IPS DF 19.7 (cell line): ENCODE data around the gene OBP2A.
"Not testable (repeated sequence)": the region's sequence is repeated elsewhere in the genome, so short reads cannot be mapped to it uniquely, and the experiment has no call there.

ENCODE experiments used
- DNase-seq: peaks from one replicate; pipeline ENCODE4 v3.0.0-alpha.2; 2013; ENCODE audit warnings: low read depth, low spot score

OBP2A gene

GRCh38 chr9:135545646-135546176 lies at the start of gene OBP2A:
TSS of gene OBP2A (plus strand) at chr9:135546126. CDS start at chr9:135546181, 55 bp downstream.
- DNase-seq, result not testable (repeated sequence)

GRCh38 chr9:135498381-135499126 lies 47.4 kb upstream of the OBP2A start:
- no peak for DNase-seq

GRCh38 chr9:135499326-135500070 lies 46.4 kb upstream of the OBP2A start:
- no peak for DNase-seq

- DNase-seq, result no peak
Observed at GRCh38 chr9:135500071-135500524, 45.8 kb upstream of the OBP2A start.

- no peak for DNase-seq
Observed at GRCh38 chr9:135500525-135501260, 45.2 kb upstream of the OBP2A start, which contains the start of gene MRPS2. TSS of gene MRPS2 (plus strand) at chr9:135500682. CDS start at chr9:135500711, 29 bp downstream.

GRCh38 chr9:135501261-135502167 lies 44.4 kb upstream of the OBP2A start:
- DNase-seq, result no peak

GRCh38 chr9:135502168-135502872 lies 43.6 kb upstream of the OBP2A start:
- no peak for DNase-seq

GRCh38 chr9:135502873-135503321 lies 43.0 kb upstream of the OBP2A start:
- DNase-seq, result no peak

- no peak for DNase-seq
Observed at GRCh38 chr9:135503371-135504261, 42.3 kb upstream of the OBP2A start.

GRCh38 chr9:135504262-135505243 lies 41.4 kb upstream of the OBP2A start:
- no peak for DNase-seq

- DNase-seq, result no peak
Observed at GRCh38 chr9:135505406-135506187, 40.3 kb upstream of the OBP2A start.

- no peak for DNase-seq
Observed at GRCh38 chr9:135506327-135507103, 39.4 kb upstream of the OBP2A start.

- DNase-seq, result no peak
Observed at GRCh38 chr9:135507104-135508035, 38.6 kb upstream of the OBP2A start.

GRCh38 chr9:135508211-135508820 lies 37.6 kb upstream of the OBP2A start:
- no peak for DNase-seq

GRCh38 chr9:135509458-135509857 lies 36.5 kb upstream of the OBP2A start:
- DNase-seq, result no peak
